ENCODE measurements around the gene JAKMIP2.
A peak's percentile ranks its signal among the peaks of the same experiment; 100 is the strongest.
"Not testable (repeated sequence)": the region's sequence is repeated elsewhere in the genome, so short reads cannot be mapped to it uniquely, and the experiment has no call there.

JAKMIP2 gene

GRCh38 chr5:147643142-147643541 lies 139.4 kb downstream of the JAKMIP2 start:
- DNase-seq = peak; percentile 8

DNA sequence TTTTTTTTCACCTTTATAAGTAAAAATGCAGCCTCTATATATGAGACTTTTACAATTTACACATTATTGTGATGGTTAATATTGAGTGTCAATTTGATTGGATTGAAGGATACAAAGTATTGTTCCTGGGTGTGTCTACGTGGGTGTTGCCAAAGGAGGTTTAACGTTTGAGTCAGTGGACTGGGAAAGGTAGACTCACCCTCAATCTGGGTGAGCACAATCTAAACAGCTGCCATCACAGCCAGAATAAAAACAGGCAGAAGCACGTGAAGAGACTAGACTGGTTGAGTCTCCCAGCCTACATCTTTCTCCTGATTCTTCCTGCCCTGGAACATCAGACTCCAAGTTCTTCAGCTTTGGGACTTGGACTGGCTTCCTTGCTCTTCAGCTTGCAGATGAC lies 139.9 kb downstream of the JAKMIP2 start:
- no peak for DNase-seq

DNA sequence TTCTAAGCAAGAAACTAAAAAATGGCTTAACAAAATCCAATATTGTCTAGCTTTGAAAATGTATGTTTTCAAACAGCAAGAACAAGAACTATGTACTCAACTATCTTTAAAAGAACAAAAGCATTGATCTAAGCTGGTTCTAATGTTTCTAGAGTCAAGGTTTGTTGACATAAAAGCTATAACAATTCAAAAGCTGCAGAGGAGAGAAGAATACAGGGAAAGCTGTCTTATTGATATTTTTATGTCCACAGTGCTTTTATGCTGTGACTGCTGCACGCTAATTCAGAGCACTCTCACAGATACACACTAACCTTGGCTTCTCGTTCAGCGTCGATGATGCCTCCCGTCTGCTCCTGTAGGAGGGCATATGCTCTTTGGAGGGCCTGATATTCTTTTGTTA lies 143.2 kb downstream of the JAKMIP2 start:
- no peak for DNase-seq

DNA sequence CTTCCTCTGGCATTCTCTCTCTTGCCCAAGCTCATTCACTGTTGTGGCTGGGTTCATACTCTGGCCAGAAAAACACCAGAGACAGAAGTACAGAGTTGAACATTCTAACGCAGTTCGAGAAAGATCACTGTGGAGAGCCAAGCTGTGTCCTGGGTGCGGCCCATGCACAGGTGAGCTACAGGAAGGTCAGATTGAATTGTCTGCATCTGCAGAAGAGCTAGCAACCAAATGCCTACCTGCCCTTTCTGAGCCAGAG lies 145.9 kb downstream of the JAKMIP2 start:
- DNase-seq = no peak

GRCh38 chr5:147635882-147636728 lies 146.4 kb downstream of the JAKMIP2 start:
- no peak for DNase-seq

DNA sequence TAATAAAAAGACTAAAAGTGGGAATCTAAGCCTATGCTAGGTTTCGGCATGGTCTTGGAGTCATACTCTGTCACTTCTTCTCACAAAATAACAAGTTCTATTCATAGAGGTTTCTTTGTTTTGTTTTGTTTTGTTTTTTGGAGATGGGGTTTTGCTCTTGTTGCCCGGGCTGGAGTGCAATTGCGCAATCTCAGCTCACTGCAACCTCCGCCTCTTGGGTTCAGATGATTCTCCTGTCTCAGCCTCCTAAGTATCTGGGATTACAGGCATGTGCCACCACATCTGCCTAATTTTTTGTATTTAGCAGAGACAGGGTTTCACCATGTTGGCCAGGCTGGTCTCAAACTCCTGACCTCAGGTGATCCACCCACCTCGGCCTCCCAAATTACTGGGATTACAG lies 147.1 kb downstream of the JAKMIP2 start:
- not testable (repeated sequence) for DNase-seq

DNA sequence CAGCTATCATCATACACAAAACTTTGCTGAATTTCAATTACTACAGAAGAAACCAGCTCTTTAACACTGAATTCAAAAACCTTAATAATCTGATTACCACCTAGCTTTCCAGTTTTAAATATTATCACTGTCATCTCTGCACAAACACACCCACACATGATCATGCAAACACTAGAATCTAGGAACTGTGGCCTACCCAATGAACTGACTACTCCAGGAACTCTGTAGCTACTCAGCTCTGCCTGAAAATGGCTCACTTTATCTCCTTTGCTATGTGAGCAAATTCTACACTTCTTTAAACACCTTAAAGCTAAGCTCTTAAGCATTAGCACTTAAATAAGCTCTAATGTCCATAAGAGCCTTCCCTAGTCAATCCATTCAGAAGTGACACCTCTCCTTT lies 149.4 kb downstream of the JAKMIP2 start:
- no peak for DNase-seq

DNA sequence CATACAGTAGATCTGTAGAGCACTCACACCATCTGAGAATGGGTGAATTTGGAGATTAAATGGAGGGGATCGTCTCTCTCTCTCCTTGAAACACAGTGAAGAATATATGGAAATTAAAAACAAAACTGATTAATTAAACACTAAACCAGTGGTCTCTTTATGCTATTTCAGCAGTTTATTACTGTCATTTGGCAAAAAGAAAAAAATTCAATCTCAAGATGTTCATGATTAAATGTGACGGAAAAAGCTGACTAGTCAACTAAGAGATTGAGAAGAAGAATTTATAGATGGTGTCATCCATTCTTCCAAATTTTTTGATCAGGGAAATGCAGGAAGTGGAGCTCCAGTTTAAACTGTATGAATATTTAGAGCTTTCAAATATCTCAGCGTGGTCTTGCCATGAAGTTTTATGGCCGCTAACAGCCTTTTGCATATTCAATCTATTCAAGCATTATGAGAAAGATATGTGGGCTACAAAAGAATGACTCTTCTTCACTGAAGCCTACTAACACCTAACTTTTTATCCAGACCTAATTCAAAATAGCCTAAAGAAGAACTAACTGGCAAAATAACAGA lies 151.0 kb downstream of the JAKMIP2 start:
- no peak for DNase-seq

- DNase-seq = no peak
Measured at GRCh38 chr5:147629196-147629595, 153.3 kb downstream of the JAKMIP2 start.

- peak; percentile 72 for DNase-seq
Measured at GRCh38 chr5:147628058-147628895, 154.3 kb downstream of the JAKMIP2 start.

DNA sequence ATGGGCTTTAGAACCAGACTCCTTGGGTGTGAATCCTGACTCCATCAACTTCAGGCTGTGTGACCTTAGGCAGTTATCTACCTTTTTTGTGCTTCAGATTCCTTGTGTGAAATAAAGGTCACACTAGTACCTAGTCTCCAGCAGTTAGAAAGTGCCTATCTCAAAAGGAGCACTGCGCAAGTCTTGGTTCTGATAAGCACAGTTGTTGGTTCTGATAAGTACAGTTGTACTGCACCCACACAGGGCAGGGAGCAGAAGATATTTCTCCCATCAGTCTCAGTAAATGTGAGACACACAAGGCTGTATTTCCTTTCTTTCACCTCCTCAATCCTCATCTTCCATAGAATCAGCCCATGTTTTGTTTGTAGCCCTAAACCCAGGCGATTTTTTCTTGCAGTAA lies 156.1 kb downstream of the JAKMIP2 start:
- DNase-seq = no peak

GRCh38 chr5:147621016-147621415 lies 161.5 kb downstream of the JAKMIP2 start:
- DNase-seq = no peak

DNA sequence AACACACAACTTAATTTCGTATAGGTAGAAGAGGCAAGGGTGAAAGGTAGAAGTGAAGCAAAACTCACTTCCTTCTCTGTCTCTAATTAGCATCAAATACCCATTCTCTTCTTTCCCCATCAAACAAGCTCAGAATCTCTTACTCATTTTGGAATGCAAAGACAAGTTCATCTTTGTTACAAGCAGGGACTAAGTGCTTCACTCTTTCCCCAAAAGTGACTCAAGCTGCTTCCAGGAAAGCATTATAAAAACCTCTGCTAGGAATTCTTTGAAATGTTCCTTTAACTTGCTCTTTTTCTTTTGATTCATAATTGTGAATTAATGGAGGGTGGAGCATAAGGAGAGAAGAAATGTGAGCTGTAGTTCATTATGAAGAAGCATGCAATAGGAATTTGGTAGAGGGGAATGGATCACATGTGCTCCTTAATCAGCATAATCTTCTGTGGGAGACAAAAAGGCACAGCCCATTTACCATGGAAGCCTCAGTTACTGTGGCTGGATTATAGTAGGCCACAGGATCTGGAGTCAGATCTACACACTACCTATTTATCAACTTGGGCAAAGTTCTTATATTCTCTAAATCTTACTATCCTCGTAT lies 163.1 kb downstream of the JAKMIP2 start:
- DNase-seq = no peak

DNA sequence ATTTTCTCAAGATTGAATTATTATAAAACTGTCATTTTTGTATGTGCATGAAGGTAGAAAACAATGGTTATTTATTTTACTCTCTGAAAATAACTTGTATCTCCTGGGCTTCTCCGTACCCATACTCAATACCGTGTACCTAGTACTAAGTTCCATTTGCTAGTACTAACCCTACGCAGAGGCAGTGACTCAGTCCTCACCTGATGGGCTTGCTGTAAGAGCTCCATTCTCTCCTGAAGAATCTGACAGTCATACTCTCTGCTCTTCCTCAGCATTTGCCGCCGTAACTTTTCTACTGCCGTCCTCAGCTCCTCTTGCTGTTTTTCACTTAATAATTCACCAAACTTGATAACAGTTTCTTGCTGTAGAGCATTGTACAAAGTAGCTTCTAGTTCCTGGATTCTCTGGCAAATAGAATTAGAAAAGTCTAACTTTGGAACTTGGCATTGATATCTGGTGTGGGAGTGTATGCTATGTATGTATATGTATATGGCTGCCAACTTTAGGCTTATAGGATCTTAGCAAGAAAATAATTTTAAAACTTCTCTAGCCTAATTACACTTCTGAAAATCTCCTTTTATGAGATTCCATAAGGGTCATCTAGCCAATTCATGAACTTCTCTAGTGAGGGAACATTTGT lies 164.7 kb downstream of the JAKMIP2 start:
- no peak for DNase-seq

DNA sequence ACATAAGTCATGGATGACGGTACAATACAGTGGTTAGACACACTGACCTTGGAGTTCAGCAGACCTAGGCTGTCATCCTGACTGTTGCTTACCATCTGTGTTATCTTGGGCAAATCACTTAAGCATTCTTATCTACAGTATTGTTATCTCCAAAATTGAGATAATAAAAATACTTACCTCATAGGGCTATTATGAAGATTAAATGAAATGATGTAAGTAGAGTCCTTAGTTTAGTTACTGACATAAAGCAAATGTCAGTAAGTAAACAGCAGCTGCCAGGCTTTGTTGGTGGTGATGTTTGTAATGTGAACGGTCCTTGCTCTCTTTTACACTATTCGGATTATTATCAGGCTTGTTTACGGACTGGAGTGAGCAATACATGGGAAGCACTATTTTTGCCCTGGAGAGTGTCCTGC lies 165.3 kb downstream of the JAKMIP2 start:
- DNase-seq = no peak

DNA sequence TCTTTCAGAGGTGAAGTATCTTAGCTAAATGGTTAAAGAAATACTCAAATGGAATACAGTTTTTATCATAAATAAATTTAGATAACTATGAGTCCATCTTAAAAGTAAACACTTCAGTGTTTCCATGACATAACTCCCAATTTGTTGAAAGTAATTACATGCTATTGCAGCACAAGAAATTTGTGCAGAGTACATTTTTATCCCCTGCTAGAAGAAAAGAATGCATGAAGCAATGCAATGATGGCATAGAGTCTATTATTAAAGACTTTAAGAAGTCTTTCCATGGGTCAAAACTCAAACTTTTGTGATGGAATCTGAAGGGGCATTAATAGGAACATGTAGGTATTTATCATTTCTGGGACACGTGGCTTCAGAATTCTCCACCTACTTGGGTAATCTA lies 166.1 kb downstream of the JAKMIP2 start:
- no peak for DNase-seq

- DNase-seq = peak; percentile 24
Measured at GRCh38 chr5:147613359-147613758, 169.2 kb downstream of the JAKMIP2 start.

GRCh38 chr5:147611483-147611882 lies 171.0 kb downstream of the JAKMIP2 start:
- no peak for DNase-seq

DNA sequence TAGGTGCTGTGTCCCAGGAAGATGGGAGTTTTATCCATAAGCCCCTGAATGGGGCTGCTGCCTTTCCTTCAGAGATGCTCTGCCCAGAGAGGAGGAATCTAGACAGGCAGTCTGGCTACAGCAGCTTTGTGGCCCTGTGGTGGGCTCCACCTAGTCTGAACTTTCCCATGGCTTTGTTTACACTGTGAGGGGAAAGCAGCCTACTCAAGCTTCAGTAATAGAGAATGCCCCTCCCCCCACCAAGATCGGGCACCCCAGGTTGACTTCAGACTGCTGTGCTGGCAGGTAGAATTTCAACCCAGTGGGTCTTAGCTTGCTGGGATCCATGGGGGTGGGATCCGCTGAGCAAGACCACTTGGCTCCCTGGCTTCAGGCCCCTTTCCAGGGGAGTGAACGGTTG lies 171.7 kb downstream of the JAKMIP2 start:
- DNase-seq = no peak

DNA sequence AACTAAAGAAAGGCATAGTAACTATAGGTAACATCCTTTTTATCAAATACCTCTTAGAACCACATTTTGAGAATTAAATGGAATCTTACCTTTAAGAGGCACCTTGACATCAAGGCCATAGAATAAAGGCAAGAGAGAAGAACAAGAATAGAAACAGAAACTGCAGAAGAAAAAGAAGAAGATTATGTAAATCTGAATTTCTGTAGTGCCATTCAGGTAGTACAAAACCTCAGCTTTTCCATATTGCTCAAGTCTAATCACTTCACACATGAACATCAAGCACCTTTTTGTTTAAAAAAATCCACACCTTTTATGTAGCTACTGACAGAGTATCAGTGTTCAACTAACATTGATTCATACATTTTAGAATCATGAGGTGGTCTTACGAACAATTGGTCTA lies 180.9 kb downstream of the JAKMIP2 start:
- DNase-seq = no peak

DNA sequence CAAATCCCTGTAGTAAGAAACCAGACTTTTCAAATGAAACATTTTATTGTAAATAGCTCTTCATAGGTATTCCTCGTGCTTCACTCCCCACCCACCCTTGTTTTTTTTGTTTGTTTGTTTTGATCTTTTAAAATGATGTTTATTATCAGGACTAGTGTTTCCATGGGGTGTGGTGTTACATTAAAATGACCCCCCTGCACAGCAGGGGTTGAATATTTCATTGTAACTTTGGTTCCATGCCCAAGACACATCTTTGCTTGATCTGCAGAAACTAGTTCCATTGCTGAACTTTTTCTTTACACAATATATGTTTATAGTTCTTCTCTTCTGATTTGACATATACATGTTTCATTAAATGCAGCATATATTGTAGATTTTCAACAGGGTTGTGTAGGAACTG lies 191.4 kb downstream of the JAKMIP2 start:
- no peak for DNase-seq

DNA sequence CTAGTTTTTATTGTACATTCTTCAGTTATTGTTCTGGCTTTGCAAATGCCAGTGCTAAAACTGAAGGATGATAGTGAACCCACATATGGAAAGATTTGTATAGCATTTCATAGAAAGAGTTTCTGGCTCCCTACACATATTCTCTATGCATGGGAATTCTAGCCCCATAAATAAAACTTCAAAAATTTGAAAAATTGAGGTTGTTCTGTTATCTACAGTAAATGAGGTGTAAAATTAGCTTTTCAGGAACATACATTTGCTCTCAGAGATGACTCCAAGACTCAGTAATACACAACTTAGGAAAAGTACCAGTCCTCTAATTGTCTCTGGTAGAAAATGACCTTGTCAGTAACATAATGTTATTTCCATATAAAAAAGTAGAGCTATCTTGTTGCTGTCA lies 192.4 kb downstream of the JAKMIP2 start:
- DNase-seq = no peak

GRCh38 chr5:147586832-147587231 lies 195.7 kb downstream of the JAKMIP2 start:
- no peak for DNase-seq

Measured in fibroblast of upper back skin (primary cell).